ENCODE measurements around the gene THSD7B. TPM values are rescaled to one million over a fixed set of nuclear protein-coding genes. Genes with fewer than 3 reads are reported as not detected.

Gene THSD7B
- total RNA-seq, 1 donor from 2014 or later: not detected

DNA sequence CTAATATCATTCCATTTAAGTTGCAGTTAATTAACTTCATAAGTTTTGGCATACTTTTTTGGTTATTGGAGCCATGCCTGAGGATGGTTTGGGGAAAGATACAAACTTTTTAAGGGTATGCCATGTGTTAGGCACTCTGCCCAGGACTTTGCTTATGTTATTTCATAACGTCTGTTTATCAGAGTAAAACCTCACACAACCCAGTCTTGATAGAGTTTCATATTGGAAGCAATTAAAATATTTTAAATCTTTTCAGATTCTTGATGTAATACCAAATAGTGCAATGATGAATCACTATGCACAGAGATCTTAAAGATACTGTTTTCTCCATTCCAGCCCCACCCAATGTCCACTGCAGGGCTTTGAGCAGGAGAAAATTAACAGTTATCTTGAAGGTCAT lies 669.8 kb downstream of the THSD7B start:
- H3K4me1 Mint-ChIP-seq (ENCODE audit: unreplicated experiment): peaks cover 15% of the 10 kb centered on the region
- DNase-seq (ENCODE audit: extremely low spot score, unreplicated experiment): no peak
- H3K9me3 Mint-ChIP-seq (ENCODE audit: unreplicated experiment): peaks cover 19% of the 10 kb centered on the region
- H3K27ac Mint-ChIP-seq (ENCODE audit: unreplicated experiment): no peak overlapping the region
- H3K36me3 Mint-ChIP-seq (ENCODE audit: unreplicated experiment): no peaks in the 10 kb centered on the region
- TF ChIP-seq, protein P1, sequence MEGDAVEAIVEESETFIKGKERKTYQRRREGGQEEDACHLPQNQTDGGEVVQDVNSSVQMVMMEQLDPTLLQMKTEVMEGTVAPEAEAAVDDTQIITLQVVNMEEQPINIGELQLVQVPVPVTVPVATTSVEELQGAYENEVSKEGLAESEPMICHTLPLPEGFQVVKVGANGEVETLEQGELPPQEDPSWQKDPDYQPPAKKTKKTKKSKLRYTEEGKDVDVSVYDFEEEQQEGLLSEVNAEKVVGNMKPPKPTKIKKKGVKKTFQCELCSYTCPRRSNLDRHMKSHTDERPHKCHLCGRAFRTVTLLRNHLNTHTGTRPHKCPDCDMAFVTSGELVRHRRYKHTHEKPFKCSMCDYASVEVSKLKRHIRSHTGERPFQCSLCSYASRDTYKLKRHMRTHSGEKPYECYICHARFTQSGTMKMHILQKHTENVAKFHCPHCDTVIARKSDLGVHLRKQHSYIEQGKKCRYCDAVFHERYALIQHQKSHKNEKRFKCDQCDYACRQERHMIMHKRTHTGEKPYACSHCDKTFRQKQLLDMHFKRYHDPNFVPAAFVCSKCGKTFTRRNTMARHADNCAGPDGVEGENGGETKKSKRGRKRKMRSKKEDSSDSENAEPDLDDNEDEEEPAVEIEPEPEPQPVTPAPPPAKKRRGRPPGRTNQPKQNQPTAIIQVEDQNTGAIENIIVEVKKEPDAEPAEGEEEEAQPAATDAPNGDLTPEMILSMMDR (IDR thresholded peaks at IDR 0.05): no peak
- H3K4me3 Mint-ChIP-seq (ENCODE audit: unreplicated experiment): no peak overlapping the region
- H3K27me3 Mint-ChIP-seq (ENCODE audit: unreplicated experiment): no peaks in the 10 kb centered on the region

DNA sequence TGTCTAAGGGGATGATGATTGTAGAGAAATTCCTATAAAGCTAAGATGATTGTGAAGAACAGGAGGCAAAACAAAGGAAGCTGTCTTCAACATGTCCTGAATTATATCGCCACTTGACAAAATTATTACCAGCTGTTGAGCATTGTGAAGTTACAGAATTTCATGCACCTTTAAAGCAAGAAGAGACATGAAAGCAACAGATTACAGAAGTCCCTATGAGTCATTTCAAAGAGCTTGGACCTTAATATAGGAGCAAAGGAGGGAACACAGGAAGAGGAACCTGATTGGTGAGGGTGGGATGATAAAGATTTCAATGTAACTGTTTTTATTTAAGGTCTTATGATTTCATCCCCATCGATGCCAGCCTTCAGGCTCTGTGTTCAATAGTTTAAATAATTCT lies 672.0 kb downstream of the THSD7B start:
- H3K9me3 Mint-ChIP-seq (ENCODE audit: unreplicated experiment): peaks cover 6% of the 10 kb centered on the region
- no peaks in the 10 kb centered on the region for H3K36me3 Mint-ChIP-seq (ENCODE audit: unreplicated experiment)
- no peaks in the 10 kb centered on the region for H3K27me3 Mint-ChIP-seq (ENCODE audit: unreplicated experiment)
- TF ChIP-seq, protein P1 (IDR thresholded peaks at IDR 0.05): no peak
- no peak overlapping the region for H3K27ac Mint-ChIP-seq (ENCODE audit: unreplicated experiment)
- no peak overlapping the region for H3K4me3 Mint-ChIP-seq (ENCODE audit: unreplicated experiment)
- no peak for DNase-seq (ENCODE audit: extremely low spot score, unreplicated experiment)
- H3K4me1 Mint-ChIP-seq (ENCODE audit: unreplicated experiment): peaks cover 15% of the 10 kb centered on the region

DNA sequence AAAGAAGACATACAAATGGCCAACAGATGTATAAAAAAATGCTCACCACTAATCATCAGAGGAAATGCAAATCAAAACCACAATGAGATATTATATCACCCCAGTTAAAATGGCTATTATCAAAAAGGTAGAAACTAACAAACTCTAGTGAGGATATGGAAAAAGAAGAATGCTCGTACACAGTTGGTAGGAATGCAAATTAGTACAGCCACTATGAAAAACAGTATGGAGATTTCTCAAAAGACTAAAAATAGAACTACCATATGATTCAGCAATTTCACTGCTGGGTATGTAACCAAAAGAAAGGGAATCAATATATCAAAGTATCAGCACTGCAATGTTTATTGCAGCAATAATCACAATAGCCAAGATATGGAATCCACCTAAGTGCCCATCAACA lies 679.6 kb downstream of the THSD7B start:
- DNase-seq (ENCODE audit: extremely low spot score, unreplicated experiment): no peak
- H3K4me3 Mint-ChIP-seq (ENCODE audit: unreplicated experiment): no peak overlapping the region
- no peaks in the 10 kb centered on the region for H3K36me3 Mint-ChIP-seq (ENCODE audit: unreplicated experiment)
- H3K9me3 Mint-ChIP-seq (ENCODE audit: unreplicated experiment): peaks cover 6% of the 10 kb centered on the region
- H3K27ac Mint-ChIP-seq (ENCODE audit: unreplicated experiment): no peak overlapping the region
- peaks cover 6% of the 10 kb centered on the region for H3K27me3 Mint-ChIP-seq (ENCODE audit: unreplicated experiment)
- TF ChIP-seq, protein P1 (IDR thresholded peaks at IDR 0.05): no peak
- H3K4me1 Mint-ChIP-seq (ENCODE audit: unreplicated experiment): no peaks in the 10 kb centered on the region

DNA sequence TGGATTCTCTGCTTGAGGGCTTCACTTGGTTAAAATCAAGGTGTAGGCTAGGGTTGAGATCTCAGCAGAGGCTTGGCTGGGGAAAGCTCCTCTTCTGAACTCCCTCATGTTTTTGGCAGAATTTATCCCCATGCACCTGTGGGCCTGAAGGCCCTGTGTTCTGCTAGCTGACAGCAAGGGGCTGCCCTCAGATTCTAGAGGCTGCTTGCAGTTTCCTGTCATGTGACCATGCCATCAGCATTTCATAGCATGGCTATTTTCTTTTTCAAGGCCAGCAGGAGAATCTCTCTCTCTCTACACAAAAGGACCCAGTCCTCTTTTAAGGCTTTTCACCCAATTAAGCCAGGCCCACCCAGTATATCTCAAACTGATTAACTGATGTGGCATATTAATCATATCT lies 684.1 kb downstream of the THSD7B start:
- Mint-ChIP-seq H3K27me3 (ENCODE audit: unreplicated experiment) (peaks cover 14% of the 10 kb centered on the region), H3K4me3 (ENCODE audit: unreplicated experiment) (no peak overlapping the region), H3K27ac (ENCODE audit: unreplicated experiment) (no peak overlapping the region), H3K36me3 (ENCODE audit: unreplicated experiment) (no peaks in the 10 kb centered on the region), H3K4me1 (ENCODE audit: unreplicated experiment) (no peaks in the 10 kb centered on the region), H3K9me3 (ENCODE audit: unreplicated experiment) (peaks cover 6% of the 10 kb centered on the region)
- DNase-seq (ENCODE audit: extremely low spot score, unreplicated experiment): no peak
- TF ChIP-seq, protein P1 (IDR thresholded peaks at IDR 0.05): no peak

DNA sequence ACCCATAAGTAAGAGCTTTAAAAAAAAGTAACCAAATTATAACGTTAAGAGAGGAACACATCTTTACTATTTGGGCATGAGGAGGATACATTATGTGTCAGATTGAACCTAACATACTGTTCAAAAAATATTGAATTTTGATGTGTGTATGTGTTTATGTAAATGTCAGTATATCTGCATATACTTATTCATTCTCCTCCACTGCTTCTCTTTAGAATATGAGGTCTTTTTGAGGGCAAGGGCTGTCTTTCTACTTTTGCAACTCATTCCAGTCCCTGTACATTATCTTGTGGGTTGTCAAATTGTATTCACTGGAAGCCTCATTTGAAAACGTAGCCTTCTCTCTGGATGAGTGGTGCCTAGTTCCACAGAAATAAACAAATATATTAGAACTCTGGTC lies 689.5 kb downstream of the THSD7B start:
- DNase-seq (ENCODE audit: extremely low spot score, unreplicated experiment): no peak
- H3K9me3 Mint-ChIP-seq (ENCODE audit: unreplicated experiment): no peaks in the 10 kb centered on the region
- no peaks in the 10 kb centered on the region for H3K4me1 Mint-ChIP-seq (ENCODE audit: unreplicated experiment)
- TF ChIP-seq, protein P1 (IDR thresholded peaks at IDR 0.05): no peak
- no peaks in the 10 kb centered on the region for H3K36me3 Mint-ChIP-seq (ENCODE audit: unreplicated experiment)
- H3K27ac Mint-ChIP-seq (ENCODE audit: unreplicated experiment): no peak overlapping the region
- H3K27me3 Mint-ChIP-seq (ENCODE audit: unreplicated experiment): peaks cover 10% of the 10 kb centered on the region
- H3K4me3 Mint-ChIP-seq (ENCODE audit: unreplicated experiment): no peak overlapping the region

Data from osteocyte (in vitro differentiated cells).